VCaP (cell line): ENCODE data around the gene LHPP.

Experiments used
- H3K27ac ChIP-seq: fragments of 450-650 bp; 2 replicates; pipeline ENCODE4 v1.5.1; 2017
- CTCF ChIP-seq: fragments of 450-650 bp; conservative IDR thresholded peaks from 2 replicates; pipeline ENCODE4 v1.5.1; 2017; ENCODE audit warnings: mild to moderate bottlenecking, moderate library complexity

LHPP gene

GRCh38 chr10:124566981-124567835 is 105.6 kb downstream of the LHPP start:
- TF ChIP-seq CTCF: no peak

GRCh38 chr10:124568339-124568738 is 106.7 kb downstream of the LHPP start:
- no peak overlapping the region for H3K27ac ChIP-seq
- no peak for TF ChIP-seq CTCF

More at GRCh38 chr10:124566981-124567835, 105.6 kb downstream of the LHPP start:
- H3K27ac ChIP-seq: no peak overlapping the region

GRCh38 chr10:124568848-124569622 is 107.4 kb downstream of the LHPP start:
- no peak for TF ChIP-seq CTCF
- no peak overlapping the region for H3K27ac ChIP-seq

GRCh38 chr10:124569623-124570470 is 108.2 kb downstream of the LHPP start:
- no peak for TF ChIP-seq CTCF
- H3K27ac ChIP-seq: no peak overlapping the region

GRCh38 chr10:124570646-124571045 is 109.0 kb downstream of the LHPP start:
- no peak overlapping the region for H3K27ac ChIP-seq
- no peak for TF ChIP-seq CTCF

GRCh38 chr10:124572751-124573150 is 111.1 kb downstream of the LHPP start:
- TF ChIP-seq CTCF: no peak
- no peak overlapping the region for H3K27ac ChIP-seq
